Renal cortical epithelial cell (primary cell): ENCODE data around the gene NLRC3. TPM values are rescaled to one million over a fixed set of nuclear protein-coding genes. Genes with fewer than 3 reads are reported as not detected.

Experiments
- DNase-seq: peaks from one replicate; pipeline ENCODE4 v3.0.0-alpha.2; 2011; ENCODE audit warnings: low read depth
- total RNA-seq: library from RNA; depleted of rRNA; stranded (reverse); fragments of >200 nt; gene quantifications from 2 replicates; pipeline ENCODE4 v1.2.3, GENCODE V29; 2014

NLRC3 gene
- total RNA-seq, 1 donor from 2014 or later = 0.05 TPM

GRCh38 chr16:3578610-3579551 is 1.7 kb upstream of the NLRC3 start:
- no peak for DNase-seq

- DNase-seq = no peak
These were observed 918 bp upstream of the NLRC3 start for GRCh38 chr16:3578121-3578520.

GRCh38 chr16:3576211-3576610 is 992 bp downstream of the NLRC3 start:
- DNase-seq = no peak

DNA sequence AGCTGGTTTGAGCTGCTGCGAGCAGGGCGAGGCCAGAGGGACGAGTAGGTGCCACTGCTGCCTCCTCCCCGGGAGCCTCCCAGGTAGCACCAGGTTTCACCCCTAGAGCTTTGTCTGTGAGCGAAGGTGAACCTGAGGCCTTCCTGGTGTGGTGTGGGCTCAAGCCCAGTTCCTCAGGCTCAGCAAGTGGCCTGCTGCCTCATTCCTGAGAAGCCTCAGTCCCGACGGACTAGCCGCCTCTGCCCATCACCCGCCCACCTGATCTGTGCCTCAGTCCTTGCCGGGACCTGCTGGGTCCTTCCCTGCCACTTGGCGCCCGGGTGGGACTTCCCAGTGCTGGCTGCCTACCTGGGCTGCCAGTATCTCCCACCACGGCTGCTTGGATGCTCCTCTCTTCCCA is 1.7 kb downstream of the NLRC3 start:
- no peak for DNase-seq

DNA sequence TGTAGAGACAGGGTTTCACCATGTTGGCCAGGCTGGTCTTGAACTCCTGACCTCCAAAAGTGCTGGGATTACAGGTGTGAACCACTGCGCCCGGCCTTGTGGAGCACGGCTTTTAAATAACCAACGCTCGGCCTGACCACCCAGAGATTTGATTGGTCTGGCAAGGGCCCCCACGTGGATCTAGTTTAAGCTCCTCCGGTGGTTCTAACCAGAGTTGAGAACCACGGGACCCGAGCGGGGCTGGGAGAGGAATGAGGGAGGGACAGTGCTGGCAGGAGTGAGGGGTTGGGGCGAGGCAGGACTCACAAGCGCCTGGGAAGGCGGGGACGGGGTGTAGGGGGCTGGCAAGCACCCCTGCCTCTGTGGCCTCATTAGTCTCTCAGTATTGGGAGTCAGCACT is 3.0 kb downstream of the NLRC3 start:
- DNase-seq = no peak

GRCh38 chr16:3573146-3573815 is 3.9 kb downstream of the NLRC3 start:
- no peak for DNase-seq

DNA sequence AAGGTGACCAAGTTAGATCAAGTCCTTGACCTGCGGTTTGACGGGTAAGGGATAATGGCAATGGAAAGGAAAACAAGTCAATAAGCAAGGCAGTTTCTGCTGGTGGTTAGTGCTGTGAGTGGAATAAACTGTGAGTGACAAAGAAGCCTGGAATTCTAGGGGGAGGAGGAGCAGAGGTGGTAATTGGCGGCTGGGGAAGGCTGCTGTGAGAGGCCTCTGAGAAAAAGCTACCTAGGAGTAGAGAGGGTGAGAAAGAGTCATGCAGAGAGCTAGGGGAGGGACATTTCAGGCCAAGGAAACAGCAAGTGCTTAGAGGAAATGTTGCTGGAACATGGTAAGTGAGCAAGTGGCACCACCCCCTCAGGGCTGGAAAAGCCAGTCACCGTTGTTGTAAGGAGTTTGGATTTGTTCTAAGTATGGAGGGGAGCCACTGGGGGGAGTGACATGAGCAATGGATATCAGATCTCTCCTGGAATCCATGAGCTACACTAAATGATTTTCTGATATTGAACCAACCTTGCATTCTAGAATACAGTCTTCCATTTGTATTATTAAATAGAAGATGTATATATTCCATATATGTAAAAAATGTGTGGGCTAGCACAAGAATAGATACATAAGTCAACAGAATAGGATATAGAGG is 6.7 kb downstream of the NLRC3 start:
- DNase-seq = no peak

- DNase-seq = no peak
These were observed 7.4 kb downstream of the NLRC3 start for GRCh38 chr16:3569851-3570250.

DNA sequence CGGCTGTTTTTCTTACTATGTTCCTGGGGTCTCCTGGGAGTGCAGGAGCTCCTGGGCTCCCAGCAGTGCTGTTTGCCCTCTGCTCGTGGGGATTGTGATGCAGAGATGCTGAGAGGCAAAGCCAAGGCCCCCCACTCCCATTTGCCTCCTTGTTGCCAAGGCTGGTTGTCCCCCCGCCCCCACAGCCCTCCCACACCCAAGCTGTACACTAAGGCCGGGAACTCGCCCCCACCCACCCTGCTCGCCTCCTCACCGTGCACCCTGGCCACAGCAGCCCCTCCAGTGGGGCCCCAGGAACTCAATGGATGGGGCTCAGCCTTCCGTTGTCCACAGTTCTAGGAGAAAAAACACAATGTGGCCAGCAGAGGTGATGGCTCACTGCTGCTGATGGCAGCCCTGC is 10.2 kb downstream of the NLRC3 start:
- DNase-seq = no peak

DNA sequence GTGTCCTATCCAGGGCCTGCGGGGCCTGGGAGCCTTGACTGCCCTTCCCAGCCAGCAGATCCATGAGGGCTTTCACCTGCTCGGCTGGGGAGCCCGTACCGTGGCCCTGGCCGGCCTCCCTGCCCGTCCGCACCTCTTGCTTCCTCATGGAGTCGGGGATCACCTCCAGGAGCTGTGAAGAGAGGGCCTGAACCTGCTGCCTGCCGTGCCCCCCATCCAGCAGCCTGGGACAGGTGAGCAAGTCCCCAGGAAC is 12.4 kb downstream of the NLRC3 start:
- DNase-seq = no peak

GRCh38 chr16:3564130-3564888 is 12.9 kb downstream of the NLRC3 start:
- DNase-seq = no peak

DNA sequence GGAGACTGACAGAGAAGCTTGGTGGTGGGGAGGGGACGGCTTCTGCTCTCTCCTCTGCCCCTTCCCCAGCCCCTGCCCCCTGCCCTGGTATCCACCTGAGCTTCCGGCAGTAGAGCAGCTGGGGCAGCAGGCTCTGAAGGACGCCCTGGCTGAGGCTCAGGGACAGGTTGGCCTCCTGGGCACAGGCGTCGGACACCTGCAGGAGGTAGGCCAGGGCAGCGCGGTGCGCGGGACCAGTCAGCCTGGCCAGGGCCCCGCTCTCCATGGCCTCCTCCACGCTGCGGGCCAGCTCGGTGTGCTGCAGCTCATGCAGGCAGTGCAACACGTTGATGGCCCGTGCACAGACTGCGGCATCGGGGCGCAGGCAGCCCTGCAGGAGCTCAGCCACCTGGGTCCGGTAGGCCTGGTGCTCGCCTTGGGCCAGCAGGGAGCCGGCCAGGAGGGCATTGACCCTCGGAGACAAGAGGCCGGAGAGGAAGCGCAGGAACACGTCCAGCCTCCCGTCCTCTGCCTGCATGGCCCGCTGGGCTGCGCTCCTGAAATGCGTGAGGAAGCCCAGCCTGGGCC is 14.2 kb downstream of the NLRC3 start:
- DNase-seq = no peak

- no peak for DNase-seq
These were observed 15.6 kb downstream of the NLRC3 start for GRCh38 chr16:3561626-3562025.

- DNase-seq = no peak
These were observed 22.8 kb downstream of the NLRC3 start for GRCh38 chr16:3554351-3554928.

GRCh38 chr16:3553138-3553923 is 23.9 kb downstream of the NLRC3 start:
- DNase-seq = no peak

GRCh38 chr16:3550851-3551847 is 26.1 kb downstream of the NLRC3 start:
- no peak for DNase-seq

DNA sequence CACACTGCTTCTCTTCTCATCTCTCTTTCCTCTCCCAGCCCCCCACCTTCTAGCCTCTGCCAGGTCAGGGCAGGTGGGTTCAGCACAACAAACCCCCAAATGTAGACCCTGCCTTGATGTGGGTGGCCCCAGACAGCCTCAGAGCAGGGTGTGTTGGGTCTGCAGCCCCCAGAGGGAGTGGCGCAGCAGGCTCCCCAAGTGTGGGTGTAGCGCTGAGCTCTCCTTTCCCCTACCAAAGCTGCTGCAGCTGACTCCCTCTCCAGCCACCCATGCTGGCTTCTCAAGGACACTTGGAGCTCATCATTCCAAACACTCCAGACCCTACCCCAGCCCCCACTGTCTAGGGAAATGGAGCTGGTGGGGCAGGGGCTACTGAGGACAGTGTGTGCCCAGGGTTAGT is 27.3 kb downstream of the NLRC3 start:
- no peak for DNase-seq

DNA sequence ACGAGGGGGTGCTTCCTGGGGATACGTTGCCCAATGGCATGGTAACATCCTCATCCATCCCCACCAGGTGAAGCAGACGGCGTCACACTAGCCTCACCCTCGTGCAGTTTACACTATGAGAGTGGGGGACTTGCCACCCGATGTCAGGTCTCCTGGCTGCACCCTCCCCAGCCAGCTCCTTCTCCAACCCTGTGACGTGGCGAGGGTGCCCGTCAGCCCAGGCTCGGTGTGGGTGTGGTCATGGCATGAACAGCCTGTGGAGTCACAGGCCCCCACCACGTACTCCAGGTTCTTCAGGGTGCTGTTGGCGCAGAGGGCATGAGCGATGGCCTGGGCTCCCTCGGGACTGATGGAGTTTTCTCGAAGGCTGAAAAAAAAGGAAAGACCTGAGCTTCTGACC is 28.3 kb downstream of the NLRC3 start:
- DNase-seq = no peak

DNA sequence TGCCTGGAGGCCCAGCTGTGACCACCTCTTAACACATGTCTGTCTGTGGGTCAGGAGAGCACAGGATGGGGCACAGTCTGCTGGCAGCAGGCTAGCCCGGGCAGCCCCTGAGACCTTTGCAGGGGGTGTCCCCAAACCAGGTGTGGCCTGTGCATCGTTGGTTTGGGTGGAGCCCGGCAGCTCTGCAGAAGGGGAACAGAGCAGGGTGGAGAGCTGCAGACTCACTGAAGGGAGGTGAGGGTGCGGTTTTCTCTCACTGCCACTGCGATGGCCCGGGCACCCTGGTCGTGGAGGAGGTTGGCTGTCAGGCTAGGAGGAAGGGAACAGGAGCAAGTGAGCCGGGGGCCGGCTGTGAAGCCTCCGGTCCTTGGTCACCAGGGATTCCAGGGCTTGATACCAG is 28.8 kb downstream of the NLRC3 start:
- no peak for DNase-seq
